ENCODE measurements around the gene MTARC2. TPM values are rescaled to one million over a fixed set of nuclear protein-coding genes. Genes with fewer than 3 reads are reported as not detected.

The MTARC2 gene
- total and polyA plus RNA-seq, 2 of the 13 experiments (the other 11 are each of a cell fraction or from before 2014, with no cell fraction given) = 8.5 to 10.1 TPM

DNA sequence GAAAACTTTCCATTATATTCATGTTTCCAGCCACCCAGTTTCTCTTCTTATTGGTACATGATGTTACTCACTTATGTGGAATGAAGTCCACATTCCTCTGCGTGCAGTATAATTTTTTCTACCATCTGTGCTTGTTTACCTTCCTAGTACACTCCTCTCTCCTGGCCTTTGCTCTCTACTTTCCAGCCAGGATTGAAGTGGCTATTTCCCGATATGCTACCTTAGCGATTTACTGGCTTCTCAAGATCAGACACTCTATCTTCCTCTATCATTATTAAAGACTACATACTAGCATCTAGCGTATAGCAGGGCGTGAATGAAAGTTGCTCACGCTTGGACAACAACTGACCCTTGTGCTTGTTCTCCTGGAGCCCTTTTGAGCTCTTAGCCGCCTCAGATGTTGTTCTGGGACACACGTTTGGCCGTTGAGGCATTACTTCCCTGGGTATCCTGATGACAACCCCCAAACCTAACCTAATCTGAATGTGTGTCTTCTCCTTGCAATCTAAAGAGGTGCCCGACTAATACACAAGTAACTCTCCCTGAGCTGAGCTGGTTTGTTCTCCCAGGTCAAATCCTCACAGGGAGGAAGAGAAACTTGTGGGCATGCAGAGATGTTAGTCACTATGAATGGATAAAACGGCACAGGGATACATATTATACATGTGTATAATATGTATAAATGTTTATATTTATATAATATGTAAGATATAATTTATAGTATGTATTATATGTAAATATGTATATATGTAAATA is 13.4 kb upstream of the MTARC2 start (continued):
- TF ChIP-seq, protein P1, sequence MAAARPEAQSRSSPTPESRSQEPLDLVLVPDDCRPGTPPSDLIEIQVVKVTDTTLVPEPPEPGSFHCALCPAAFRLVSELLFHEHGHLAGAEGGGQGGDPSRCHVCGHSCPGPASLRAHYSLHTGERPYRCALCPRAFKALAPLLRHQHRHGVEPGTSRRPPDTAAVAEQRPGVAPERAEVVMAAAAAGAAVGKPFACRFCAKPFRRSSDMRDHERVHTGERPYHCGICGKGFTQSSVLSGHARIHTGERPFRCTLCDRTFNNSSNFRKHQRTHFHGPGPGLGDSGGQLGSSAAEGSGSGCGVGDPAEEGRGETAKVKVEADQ (CRISPR knock-in tag; IDR thresholded peaks at IDR 0.05; ENCODE audit: borderline replicate concordance) = no peak
- TF ChIP-seq ZNF549 (CRISPR knock-in tag; IDR thresholded peaks at IDR 0.05) (no peak), HNRNPUL1 (IDR thresholded peaks at IDR 0.05; ENCODE audit: low read depth, low read length) (no peak), ZMYM3 (CRISPR knock-in tag; IDR thresholded peaks at IDR 0.05) (no peak), SATB2 (CRISPR knock-in tag; IDR thresholded peaks at IDR 0.05) (no peak), ZBTB3 (CRISPR knock-in tag; IDR thresholded peaks at IDR 0.05; ENCODE audit: borderline replicate concordance, low read depth) (no peak), ZIK1 (CRISPR knock-in tag; IDR thresholded peaks at IDR 0.05; ENCODE audit: borderline replicate concordance, low read depth) (no peak), BCL6 (CRISPR knock-in tag; IDR thresholded peaks at IDR 0.05) (peak; percentile 48), SMAD1 (CRISPR knock-in tag; IDR thresholded peaks at IDR 0.05; ENCODE audit: borderline replicate concordance, low read depth) (no peak), BHLHE40 (IDR thresholded peaks at IDR 0.05; ENCODE audit: low read length) (no peak), ZNF563 (CRISPR knock-in tag; IDR thresholded peaks at IDR 0.05) (no peak), ZNF382 (CRISPR knock-in tag; IDR thresholded peaks at IDR 0.05; ENCODE audit: borderline replicate concordance) (no peak), ZNF780A (CRISPR knock-in tag; IDR thresholded peaks at IDR 0.05) (no peak), ZNF589 (CRISPR knock-in tag; conservative IDR thresholded peaks at IDR 0.05) (no peak)
- TF ChIP-seq, protein P2, sequence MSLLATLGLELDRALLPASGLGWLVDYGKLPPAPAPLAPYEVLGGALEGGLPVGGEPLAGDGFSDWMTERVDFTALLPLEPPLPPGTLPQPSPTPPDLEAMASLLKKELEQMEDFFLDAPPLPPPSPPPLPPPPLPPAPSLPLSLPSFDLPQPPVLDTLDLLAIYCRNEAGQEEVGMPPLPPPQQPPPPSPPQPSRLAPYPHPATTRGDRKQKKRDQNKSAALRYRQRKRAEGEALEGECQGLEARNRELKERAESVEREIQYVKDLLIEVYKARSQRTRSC (CRISPR knock-in tag; IDR thresholded peaks at IDR 0.05; ENCODE audit: low read depth) = no peak
- TF ChIP-seq, protein P3, sequence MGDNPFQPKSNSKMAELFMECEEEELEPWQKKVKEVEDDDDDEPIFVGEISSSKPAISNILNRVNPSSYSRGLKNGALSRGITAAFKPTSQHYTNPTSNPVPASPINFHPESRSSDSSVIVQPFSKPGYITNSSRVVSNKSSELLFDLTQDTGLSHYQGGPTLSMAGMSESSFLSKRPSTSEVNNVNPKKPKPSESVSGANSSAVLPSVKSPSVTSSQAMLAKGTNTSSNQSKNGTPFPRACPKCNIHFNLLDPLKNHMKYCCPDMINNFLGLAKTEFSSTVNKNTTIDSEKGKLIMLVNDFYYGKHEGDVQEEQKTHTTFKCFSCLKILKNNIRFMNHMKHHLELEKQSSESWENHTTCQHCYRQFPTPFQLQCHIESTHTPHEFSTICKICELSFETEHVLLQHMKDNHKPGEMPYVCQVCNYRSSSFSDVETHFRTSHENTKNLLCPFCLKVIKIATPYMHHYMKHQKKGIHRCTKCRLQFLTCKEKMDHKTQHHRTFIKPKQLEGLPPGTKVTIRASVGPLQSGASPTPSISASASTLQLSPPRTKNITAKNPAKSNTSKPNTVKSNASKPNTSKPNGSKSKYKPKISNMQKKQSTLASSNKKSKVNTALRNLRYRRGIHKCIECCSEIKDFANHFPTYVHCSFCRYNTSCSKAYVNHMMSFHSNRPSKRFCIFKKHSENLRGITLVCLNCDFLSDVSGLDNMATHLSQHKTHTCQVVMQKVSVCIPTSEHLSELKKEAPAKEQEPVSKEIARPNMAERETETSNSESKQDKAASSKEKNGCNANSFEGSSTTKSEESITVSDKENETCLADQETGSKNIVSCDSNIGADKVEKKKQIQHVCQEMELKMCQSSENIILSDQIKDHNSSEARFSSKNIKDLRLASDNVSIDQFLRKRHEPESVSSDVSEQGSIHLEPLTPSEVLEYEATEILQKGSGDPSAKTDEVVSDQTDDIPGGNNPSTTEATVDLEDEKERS (CRISPR knock-in tag; IDR thresholded peaks at IDR 0.05) = no peak
- TF ChIP-seq, protein P4, sequence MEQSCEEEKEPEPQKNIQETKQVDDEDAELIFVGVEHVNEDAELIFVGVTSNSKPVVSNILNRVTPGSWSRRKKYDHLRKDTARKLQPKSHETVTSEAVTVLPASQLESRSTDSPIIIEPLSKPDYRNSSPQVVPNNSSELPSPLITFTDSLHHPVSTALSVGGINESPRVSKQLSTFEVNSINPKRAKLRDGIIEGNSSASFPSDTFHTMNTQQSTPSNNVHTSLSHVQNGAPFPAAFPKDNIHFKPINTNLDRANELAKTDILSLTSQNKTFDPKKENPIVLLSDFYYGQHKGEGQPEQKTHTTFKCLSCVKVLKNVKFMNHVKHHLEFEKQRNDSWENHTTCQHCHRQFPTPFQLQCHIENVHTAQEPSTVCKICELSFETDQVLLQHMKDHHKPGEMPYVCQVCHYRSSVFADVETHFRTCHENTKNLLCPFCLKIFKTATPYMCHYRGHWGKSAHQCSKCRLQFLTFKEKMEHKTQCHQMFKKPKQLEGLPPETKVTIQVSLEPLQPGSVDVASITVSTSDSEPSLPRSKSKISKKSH (CRISPR knock-in tag; IDR thresholded peaks at IDR 0.05; ENCODE audit: borderline replicate concordance) = no peak
- TF ChIP-seq, protein P5, sequence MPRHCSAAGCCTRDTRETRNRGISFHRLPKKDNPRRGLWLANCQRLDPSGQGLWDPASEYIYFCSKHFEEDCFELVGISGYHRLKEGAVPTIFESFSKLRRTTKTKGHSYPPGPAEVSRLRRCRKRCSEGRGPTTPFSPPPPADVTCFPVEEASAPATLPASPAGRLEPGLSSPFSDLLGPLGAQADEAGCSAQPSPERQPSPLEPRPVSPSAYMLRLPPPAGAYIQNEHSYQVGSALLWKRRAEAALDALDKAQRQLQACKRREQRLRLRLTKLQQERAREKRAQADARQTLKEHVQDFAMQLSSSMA (CRISPR knock-in tag; IDR thresholded peaks at IDR 0.05) = no peak
- TF ChIP-seq, protein P6, sequence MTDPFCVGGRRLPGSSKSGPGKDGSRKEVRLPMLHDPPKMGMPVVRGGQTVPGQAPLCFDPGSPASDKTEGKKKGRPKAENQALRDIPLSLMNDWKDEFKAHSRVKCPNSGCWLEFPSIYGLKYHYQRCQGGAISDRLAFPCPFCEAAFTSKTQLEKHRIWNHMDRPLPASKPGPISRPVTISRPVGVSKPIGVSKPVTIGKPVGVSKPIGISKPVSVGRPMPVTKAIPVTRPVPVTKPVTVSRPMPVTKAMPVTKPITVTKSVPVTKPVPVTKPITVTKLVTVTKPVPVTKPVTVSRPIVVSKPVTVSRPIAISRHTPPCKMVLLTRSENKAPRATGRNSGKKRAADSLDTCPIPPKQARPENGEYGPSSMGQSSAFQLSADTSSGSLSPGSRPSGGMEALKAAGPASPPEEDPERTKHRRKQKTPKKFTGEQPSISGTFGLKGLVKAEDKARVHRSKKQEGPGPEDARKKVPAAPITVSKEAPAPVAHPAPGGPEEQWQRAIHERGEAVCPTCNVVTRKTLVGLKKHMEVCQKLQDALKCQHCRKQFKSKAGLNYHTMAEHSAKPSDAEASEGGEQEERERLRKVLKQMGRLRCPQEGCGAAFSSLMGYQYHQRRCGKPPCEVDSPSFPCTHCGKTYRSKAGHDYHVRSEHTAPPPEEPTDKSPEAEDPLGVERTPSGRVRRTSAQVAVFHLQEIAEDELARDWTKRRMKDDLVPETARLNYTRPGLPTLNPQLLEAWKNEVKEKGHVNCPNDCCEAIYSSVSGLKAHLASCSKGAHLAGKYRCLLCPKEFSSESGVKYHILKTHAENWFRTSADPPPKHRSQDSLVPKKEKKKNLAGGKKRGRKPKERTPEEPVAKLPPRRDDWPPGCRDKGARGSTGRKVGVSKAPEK (CRISPR knock-in tag; IDR thresholded peaks at IDR 0.05; ENCODE audit: borderline replicate concordance) = no peak

Measured in HepG2 (cell line).